GM12874 (cell line): Measurements from ENCODE around the gene KIF4B.

ENCODE experiments used
- TF ChIP-seq, protein P1 (sequence below): IDR thresholded peaks from 2 replicates; pipeline ENCODE4 v1.5.1; 2011; ENCODE audit warnings: low read depth, mild to moderate bottlenecking, control low read depth, low read length, moderate library complexity; ENCODE audit not compliant: insufficient read depth

The KIF4B gene

GRCh38 chr5:155053501-155053900, 39.9 kb downstream of the KIF4B start:
- TF ChIP-seq, protein P1, sequence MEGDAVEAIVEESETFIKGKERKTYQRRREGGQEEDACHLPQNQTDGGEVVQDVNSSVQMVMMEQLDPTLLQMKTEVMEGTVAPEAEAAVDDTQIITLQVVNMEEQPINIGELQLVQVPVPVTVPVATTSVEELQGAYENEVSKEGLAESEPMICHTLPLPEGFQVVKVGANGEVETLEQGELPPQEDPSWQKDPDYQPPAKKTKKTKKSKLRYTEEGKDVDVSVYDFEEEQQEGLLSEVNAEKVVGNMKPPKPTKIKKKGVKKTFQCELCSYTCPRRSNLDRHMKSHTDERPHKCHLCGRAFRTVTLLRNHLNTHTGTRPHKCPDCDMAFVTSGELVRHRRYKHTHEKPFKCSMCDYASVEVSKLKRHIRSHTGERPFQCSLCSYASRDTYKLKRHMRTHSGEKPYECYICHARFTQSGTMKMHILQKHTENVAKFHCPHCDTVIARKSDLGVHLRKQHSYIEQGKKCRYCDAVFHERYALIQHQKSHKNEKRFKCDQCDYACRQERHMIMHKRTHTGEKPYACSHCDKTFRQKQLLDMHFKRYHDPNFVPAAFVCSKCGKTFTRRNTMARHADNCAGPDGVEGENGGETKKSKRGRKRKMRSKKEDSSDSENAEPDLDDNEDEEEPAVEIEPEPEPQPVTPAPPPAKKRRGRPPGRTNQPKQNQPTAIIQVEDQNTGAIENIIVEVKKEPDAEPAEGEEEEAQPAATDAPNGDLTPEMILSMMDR, result no peak

DNA sequence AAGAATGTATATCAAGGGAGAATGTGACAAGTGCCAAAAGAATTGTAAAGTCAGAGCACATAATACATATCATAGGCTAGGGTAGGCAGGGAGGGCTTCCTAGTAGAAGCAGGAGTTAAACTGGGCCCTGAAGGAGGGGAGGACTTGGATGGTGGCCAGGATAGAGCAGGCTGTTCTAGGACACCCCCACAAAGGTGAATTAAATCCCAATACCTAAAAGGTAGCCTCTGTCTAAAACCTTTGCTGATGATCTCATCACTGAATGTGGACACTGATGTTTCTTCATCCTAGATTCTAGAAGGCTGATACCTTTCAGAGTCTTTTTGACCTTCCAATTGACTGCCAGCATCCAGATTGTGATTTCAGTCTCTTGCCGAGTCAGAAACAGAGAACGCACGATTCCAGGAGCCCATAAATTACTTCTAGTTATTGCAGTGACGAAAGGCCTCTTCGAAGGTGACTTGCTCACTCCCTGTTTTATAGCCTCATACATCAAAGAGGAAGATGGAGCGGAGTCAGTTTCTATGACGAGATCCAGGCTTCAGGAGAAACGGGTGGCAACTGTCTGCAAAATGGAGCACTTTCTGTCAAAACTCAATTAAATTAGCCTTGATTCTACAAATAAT, 43.2 kb downstream of the KIF4B start:
- TF ChIP-seq, protein P1, result no peak

DNA sequence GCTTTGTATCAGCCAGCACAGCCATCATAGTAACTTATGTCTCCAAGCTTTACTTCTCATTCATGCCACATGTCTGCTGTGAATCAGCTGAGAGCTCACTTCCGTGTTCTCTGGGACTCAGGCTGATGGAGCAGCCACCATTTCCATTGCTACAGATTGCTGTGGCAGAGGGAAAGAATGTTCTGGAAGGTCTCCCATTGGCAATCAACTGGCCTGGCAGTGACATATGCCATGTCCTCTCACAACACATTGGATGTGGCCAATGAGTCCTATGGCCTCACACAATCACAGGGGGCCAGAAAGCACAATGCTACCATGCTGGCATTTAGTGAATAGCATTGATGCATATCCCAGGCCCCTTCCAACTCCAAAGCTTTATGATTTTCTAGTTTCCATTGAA, 44.1 kb downstream of the KIF4B start:
- TF ChIP-seq, protein P1, result no peak

GRCh38 chr5:155064580-155064979, 51.0 kb downstream of the KIF4B start:
- TF ChIP-seq, protein P1, result no peak

DNA sequence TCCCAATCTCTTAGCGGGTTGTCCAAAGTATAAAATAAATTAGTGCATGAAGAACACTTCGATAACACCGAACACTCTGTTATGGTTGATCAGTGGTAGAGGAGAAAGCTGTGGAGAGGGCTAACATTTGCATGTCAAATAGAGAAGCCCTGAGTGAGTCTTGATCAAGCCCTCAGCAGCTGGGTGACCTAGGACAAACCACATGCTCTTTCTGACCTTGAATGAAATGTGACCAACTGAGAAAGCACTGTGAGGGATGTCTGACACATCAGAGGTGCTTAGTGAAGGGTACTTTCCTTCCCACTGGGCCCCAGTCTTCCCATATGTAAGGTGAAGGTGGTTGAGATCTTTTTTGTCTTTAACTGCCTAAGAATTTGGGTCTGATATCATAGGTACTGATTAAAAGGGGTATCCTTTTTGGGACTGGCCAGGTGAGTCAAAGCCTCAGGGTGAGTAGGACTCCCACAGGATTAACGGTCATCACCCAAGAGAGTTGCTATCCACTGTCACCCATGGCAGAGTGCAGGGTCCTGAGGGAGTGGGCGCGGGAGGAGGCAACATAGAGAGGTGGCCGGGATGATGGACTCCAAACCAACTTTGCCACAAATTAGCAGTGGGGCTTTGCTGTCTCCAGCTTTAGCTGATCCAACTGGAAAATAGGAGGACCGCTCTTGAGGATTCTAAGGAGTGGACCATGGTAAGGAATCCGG, 53.5 kb downstream of the KIF4B start:
- TF ChIP-seq, protein P1, result no peak
